GM21825 (cell line): ENCODE data around the gene CIRBP.
A peak's percentile ranks its signal among the peaks of the same experiment; 100 is the strongest.

ENCODE experiments used
- ATAC-seq: cut with Tn5 transposase; IDR thresholded peaks from one replicate; pipeline ENCODE4 v1.9.1; 2021; ENCODE audit warnings: mild to moderate bottlenecking, moderate library complexity; ENCODE audit not compliant: unreplicated experiment

The CIRBP gene

DNA sequence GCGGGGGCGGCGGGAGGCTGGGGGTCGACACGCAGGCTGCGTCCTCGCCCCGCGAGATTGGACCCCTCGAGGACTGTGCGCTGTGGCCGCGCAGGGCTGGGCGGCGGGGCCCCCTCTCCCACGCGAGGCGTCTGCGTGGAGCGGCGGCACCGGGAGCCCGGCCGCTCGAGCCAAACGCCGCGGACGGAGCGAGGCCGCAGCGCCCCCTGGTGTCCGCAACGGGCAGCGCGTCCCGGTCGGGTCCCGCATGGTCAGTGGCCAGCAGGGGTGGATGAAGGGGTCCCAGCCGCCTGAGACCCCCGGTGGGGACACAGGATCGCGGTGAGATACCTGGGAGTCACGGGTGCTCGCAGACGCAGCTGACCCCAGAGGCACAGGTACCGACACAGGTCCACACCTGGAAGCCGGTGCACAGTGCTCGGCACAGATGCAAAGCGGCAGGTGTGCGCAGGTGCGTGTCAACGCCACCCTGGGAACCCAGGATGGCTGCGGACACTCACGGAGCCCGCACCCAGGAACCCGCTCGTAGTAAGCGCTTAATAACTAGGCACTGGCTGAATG lies 2.1 kb upstream of the CIRBP start:
- ATAC-seq = peak; percentile 12

DNA sequence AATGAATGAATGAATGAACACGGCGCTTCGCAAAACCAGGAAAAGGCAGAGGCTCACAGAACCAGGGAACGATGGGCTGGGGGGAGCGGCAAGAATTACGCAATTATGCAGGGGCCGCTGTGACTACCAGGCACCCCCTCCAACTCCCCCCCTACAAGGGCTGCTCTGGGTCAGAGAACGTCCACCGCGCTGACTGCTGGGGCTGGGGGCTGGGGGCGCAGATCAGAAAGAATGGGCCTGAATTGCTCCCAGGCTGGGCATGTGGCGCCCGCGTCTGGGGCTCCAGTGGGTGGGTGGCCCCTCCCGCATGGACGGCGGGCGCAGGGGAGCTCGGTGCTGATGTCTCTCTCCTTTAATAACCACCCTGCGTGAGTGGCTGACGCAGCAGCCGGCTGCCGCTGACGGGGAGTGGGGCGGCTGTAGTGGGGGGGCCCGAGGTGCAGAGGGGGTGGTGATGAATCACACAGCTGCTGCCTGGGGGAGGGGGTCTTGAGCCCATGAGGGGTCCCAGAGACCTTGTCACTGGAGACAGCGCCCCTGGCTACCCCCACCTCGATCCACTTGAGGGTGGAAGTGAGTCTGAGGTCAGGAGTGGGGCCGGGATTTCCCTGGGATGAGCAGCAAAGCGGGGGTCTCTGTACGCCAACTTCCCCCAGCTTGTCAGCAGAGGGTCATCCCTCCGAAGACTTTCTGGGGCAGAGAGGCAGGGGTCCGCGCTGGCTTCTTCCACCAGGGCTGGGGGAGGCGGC lies 1.5 kb upstream of the CIRBP start:
- ATAC-seq = no peak

- ATAC-seq = no peak
These were observed 687 bp upstream of the CIRBP start for GRCh38 chr19:1268226-1269064.

GRCh38 chr19:1269478-1270212 lies 513 bp downstream of the CIRBP start:
- ATAC-seq = peak; percentile 17

GRCh38 chr19:1270213-1270853 lies 1.2 kb downstream of the CIRBP start:
- no peak for ATAC-seq

DNA sequence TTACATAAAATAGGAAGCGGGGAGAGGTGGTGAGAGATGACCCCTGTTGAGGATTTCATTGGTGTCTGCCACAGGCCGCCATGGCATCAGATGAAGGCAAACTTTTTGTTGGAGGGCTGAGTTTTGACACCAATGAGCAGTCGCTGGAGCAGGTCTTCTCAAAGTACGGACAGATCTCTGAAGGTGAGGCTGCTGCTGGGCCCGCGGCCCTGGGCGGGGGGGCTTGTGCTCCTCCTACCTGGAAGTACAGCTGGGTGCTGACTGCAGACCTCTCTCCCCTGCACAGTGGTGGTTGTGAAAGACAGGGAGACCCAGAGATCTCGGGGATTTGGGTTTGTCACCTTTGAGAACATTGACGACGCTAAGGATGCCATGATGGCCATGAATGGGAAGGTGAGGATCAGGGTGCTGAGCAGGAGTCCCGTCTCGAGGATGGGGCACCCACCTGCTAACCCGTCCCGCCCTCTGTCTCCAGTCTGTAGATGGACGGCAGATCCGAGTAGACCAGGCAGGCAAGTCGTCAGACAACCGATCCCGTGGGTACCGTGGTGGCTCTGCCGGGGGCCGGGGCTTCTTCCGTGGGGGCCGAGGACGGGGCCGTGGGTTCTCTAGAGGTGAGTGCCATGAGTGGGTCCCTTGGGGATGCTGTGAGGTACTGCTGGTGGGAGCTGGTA lies 1.9 kb downstream of the CIRBP start:
- ATAC-seq = no peak

- no peak for ATAC-seq
These were observed 2.6 kb downstream of the CIRBP start for GRCh38 chr19:1271528-1272422.

- ATAC-seq = no peak
These were observed 3.5 kb downstream of the CIRBP start for GRCh38 chr19:1272423-1273262.

DNA sequence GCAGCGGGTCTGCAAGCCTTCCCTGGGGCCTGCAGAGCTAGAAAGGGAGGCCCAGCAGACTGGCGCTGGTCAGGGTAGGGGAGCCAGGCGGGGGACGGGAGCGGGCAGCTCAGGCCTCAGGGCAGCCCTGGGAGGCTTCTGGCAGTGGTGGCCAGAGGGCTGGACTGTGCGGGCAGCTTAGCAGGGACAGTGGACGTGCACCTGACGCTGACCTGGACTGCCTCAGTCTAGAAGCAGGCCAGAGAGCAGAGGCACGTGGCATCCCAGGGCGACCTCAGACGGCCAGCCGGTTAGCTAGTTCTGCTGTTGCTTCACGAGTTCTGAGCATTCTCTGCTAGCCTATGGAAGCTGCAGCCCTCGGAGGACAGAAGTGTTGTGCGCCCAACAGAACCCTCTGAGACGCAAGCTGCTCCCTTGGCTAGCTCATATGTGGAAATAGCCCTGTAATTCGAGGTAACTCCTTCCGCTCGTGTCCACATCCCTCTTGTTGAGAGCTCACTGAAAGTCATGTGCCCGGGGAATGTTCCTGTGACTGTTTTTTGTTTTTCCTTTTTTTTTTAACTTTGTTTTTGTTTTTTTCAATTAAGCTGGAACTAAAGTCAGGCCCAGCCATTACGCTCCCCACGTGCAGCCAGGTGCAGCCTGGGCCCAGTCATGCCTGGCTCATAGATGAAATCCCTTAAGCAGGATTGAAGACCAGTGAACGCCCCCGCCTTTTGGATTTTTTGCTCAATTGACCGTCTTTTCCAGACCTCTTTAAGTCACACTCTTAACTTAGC lies 4.3 kb downstream of the CIRBP start:
- ATAC-seq = no peak

DNA sequence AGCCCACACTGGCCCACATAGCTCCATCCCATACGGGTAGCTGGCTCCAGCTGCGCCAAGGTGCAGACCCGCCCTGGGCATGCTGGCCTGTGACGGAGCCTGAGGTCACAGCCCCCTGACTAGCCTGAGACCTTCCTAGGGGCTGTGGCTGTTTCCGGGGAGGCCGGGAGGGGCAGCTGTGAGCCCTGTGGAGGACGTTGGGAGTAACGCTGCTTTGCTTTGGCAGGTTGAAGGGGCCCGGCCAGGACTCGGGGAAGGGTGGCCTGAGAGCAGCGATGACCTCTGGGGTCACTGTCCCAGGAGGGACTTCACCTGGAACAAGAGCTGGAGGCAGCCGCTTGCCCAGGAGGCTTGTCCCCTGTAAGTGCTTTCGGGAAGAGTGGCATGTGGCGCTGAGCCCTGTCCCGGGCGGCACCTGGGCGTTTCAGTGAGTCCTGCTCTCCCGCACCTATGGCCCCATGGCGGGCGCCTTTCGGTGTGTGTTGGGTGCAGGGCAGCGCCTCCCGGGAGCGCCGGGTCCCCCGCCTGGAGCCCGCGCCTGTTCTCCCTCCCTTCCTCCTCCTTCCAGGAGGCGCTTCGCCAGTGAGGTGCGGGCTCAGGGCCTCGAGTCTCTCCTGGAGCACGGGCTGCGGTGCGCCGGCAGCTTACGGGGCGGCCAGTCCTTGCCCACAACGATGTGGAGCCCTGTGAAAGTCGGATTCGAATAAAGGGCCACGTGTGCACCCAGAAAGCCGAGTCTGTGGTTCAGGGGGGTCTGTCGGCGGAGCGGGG lies 5.1 kb downstream of the CIRBP start:
- no peak for ATAC-seq

GRCh38 chr19:1274852-1275259 lies 5.7 kb downstream of the CIRBP start:
- ATAC-seq = no peak

GRCh38 chr19:1275260-1275975 lies 6.3 kb downstream of the CIRBP start, which contains the start of gene FAM174C:
Gene FAM174C (plus strand): TSS chr19:1275530. CDS start chr19:1275550, 20 bp downstream.
- ATAC-seq = peak; percentile 55

DNA sequence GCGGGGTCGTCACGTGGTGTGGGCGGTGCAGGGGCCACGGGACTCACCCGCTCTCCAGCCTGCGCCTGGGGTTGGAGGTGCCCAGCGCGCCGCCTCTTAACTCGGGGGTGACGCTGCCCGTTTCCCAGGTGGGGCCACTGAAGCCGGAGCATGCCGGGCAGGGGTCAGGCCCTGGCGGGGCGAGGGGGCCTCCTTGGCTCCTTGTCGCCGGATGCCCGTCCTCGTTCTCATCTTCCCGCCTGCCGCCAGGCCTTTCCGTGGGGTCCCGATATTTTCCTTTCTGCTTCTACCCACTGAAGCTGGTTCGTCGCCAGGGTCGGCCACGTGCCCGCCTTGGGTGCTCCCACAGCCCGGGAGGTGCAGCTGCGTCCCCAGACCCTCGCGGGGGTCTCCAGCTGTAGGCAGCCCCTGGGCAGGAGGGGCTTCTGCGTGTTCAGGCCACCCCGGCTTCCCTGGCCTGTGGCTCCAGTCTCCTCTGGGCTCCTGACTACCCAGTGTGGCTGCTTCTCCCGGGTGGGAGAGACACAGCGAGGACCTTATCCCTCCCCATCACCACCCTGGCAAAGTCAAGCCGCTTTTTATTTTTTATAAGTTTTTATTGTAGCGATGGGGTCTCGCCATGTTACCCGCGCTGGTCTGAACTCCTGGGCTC lies 7.0 kb downstream of the CIRBP start:
- ATAC-seq = no peak

GRCh38 chr19:1276628-1277022 lies 7.5 kb downstream of the CIRBP start:
- ATAC-seq = no peak

GRCh38 chr19:1277061-1277460 lies 7.9 kb downstream of the CIRBP start:
- no peak for ATAC-seq
